NCI-H2196 treated with DMSO at 0.1 percent for 48 hours (cell line): ENCODE data around the gene CSNK1G1.

Experiments
- DNase-seq: peaks from one replicate; lab custom pipeline; 2025; ENCODE audit not compliant: unreplicated experiment; lab: John Stamatoyannopoulos, UW

CSNK1G1 gene

GRCh38 chr15:64205202-64205601 is 150.8 kb downstream of the CSNK1G1 start:
- no peak for DNase-seq

- DNase-seq: no peak
Measured at GRCh38 chr15:64197425-64197824, 158.5 kb downstream of the CSNK1G1 start.

- no peak for DNase-seq
Measured at GRCh38 chr15:64193971-64194370, 162.0 kb downstream of the CSNK1G1 start.

GRCh38 chr15:64191971-64192830 is 163.8 kb downstream of the CSNK1G1 start:
- no peak for DNase-seq

GRCh38 chr15:64187396-64188191 is 168.4 kb downstream of the CSNK1G1 start:
- no peak for DNase-seq

- no peak for DNase-seq
Measured at GRCh38 chr15:64185146-64185911, 170.6 kb downstream of the CSNK1G1 start.

- DNase-seq: no peak
Measured at GRCh38 chr15:64182859-64183370, 173.1 kb downstream of the CSNK1G1 start.

- DNase-seq: no peak
Measured at GRCh38 chr15:64180235-64180824, 175.6 kb downstream of the CSNK1G1 start.

- no peak for DNase-seq
Measured at GRCh38 chr15:64166102-64166890, 189.7 kb downstream of the CSNK1G1 start.

GRCh38 chr15:64164436-64164835 is 191.5 kb downstream of the CSNK1G1 start:
- DNase-seq: no peak

- DNase-seq: no peak
Measured at GRCh38 chr15:64163659-64164362, 192.2 kb downstream of the CSNK1G1 start.

GRCh38 chr15:64162869-64163658 is 192.9 kb downstream of the CSNK1G1 start, which contains the start of gene PPIB:
PPIB (minus strand) TSS chr15:64163022; CDS start chr15:64162986, 36 bp downstream.
- DNase-seq: peak; percentile 80

GRCh38 chr15:64162478-64162868 is 193.5 kb downstream of the CSNK1G1 start:
- no peak for DNase-seq

GRCh38 chr15:64161688-64162477 is 194.1 kb downstream of the CSNK1G1 start:
- DNase-seq: no peak

GRCh38 chr15:64158363-64159134 is 197.4 kb downstream of the CSNK1G1 start:
- DNase-seq: no peak

- no peak for DNase-seq
Measured at GRCh38 chr15:64157599-64158125, 198.3 kb downstream of the CSNK1G1 start.
